Inflammatory macrophage treated with lipopolysaccharide for 4 hours (primary cell): ENCODE measurements around the gene ARMC9.
"Not testable (repeated sequence)": the region's sequence is repeated elsewhere in the genome, so short reads cannot be mapped to it uniquely, and the experiment has no call there.

ENCODE experiments used
- DNase-seq: peaks from one replicate; pipeline ENCODE4 v3.0.0-alpha.2; 2020

ARMC9 gene

DNA sequence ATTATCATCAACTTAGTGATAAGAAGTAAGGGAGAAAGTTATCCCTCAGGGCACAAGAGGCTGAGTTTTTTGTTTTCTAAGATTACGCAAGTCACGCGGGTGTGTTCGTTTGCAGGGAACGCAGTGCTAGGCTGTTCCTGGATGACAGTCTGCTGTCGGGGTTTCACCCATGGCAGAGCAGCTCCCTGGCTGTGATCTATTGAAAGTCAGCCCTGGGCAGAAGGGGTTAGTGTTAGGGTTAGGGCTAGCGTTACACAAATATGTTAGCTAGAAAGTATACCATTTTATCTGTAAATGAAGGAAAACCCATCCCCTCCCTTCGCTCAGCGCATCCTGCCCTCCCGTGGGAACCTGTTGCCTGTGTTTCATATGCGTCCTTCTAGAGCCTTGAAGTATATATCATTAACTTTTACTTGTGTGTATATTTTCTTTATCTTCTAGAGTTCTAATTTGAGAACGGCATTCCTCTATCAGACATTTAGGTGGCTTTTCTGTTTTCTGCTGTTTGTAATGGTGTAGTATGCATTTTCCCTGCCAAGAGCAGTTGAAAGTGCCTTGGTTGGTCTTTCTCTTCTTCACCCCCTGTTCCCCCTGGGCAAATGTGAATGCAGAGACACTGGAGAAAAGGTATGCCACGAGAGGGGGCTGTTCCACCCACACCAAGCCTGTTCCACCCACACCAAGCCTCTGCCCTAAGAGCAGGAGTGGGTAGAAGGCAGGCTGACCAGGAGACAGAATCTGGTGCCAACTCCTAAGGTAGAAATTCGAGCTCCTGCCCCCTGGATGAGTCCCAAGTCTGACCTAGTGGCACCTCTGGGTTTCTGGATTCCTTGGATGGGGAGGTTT lies 47.0 kb downstream of the ARMC9 start:
- peak; percentile 13 for DNase-seq

DNA sequence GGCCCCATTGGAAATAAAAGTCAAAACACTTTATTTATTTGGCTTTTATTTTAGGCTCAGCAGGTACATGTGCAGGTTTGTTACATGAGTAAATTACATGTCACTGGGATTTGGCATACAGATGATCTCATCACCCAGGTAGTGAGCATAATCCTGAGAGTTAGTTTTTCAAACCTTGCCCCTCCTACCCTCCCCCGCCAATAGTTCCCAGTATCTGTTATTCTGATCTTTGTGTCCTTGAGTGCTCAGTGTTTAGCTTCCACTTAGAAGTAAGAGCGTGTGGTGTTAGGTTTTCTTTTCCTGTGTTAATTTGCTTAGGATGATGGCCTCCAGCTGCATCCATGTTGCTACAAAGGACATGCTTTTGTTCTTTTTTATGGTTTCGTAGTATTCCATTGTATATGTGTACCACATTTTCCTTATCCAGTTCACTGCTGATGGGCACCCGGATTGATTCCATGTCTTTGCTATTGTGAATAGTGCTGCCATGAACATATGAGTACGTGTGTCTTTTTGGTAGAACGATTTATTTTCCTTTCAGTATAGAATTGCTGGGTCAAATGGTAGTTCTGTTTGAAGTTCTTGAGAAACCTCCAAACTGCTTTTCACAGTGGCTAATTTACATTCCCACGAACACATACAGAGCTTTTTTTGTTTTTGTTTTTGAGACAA lies 47.9 kb downstream of the ARMC9 start:
- no peak for DNase-seq

DNA sequence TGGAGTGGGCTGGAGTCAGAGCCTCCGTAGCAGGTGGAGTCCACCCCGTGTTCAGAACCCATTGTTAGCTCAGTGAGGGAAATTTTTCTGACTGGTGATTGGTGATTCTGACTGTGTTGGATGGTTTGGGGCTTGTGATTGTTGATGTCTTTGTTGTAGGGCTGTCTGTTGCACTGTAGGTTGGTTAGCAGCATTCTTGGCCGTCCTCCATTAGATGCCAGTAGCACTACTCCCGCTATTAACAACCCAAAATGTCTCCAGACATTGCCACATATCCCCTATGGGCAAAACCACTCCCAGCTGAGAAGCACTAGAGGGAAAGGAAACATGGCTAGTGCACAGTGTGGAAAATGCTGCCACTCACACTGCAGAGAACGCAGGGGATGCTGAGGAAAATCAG lies 51.7 kb downstream of the ARMC9 start:
- DNase-seq: no peak

DNA sequence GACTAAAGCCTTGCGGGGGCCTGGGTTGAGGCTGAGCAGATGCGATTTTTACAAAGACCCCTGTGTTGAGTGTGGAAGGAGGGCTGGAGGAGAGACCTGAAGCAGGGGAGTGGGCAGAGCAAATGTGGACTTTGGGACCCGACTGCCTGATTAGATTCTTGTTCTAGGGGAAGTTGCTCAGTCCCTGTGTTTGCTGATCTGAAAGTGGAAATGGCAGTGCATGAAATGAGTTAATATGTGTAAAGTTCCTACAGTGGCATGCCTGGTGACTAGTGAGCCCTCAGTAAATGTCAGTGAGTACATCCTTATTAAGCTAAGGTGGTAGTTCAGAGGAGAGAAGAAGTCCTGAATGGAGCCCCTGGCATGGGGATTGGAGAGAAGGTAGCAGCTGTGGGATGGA lies 52.3 kb downstream of the ARMC9 start:
- DNase-seq: peak; percentile 35

DNA sequence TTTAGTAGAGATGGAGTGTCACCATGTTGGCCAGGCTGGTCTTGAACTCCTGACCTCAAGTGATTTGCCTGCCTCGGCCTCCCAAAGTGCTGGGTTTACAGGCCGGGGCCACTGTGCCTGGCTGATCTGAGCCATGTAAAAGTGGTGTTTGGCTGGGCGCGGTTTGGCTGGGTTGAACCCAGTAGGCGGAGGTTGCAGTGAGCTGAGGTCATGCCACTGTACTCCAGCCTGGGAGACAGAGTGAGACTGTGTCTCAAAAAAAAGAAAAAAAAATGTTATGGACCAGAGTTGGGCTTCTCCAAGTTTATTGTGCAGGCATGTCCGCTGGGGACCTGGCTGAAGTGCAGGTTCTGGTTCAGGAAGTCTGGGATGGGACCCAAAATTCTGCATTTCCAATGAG lies 54.9 kb downstream of the ARMC9 start:
- not testable (repeated sequence) for DNase-seq

DNA sequence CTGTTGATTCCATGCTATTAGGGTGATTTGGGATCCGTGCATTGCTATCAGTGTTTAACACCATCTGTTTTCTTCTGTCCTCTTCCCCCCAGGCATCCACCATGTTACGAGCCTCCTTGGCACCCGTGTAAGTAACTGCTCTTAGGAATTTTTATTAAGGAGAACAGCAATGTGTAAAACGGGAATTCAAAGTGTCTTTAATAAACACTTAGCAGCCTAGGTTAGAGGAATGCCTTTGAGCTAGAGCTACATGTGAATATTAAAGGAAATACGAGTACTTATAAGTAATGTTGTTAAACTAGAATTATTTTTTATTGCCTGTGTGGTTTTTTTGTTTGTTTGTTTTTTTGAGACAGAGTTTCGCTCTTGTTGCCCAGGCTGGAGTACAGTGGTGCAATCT lies 58.1 kb downstream of the ARMC9 start:
- DNase-seq: no peak

DNA sequence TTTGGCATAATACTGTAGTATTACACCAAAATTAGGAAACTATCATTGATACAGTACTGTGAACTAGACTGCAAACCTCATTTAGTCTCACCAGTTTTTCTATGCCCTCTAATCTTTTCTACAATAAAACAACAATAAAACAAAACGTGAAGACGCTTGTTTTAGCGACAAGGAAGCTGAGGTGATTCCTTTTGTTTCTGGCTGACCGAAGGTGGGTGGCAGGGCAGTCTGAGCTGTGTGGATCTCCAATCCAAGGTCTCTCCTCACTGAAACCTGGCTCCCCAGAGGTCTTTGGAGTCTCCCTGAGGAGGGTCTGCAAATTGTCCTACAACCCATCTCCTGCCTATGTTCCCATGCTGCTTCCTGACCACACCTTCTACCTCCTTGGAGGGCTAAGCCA lies 59.3 kb downstream of the ARMC9 start:
- no peak for DNase-seq

DNA sequence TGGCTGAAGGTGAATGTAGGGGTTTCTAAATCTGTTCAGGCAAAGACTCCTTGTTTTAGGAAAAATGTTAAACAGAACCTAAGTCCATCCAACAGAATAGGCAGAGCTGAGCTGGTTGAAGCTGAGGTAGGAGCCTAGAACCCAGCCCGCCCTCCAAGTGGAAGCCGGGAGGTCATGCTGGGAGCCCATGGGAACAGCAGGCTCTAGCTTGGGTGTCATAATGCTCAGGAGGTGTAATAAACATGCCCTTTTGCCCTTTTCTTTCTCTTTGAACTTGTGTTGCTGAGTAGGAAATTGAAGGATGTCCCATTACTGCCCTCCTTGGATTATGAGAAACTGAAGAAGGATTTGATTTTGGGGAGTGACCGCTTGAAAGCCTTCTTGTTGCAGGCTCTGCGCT lies 60.3 kb downstream of the ARMC9 start:
- no peak for DNase-seq

DNA sequence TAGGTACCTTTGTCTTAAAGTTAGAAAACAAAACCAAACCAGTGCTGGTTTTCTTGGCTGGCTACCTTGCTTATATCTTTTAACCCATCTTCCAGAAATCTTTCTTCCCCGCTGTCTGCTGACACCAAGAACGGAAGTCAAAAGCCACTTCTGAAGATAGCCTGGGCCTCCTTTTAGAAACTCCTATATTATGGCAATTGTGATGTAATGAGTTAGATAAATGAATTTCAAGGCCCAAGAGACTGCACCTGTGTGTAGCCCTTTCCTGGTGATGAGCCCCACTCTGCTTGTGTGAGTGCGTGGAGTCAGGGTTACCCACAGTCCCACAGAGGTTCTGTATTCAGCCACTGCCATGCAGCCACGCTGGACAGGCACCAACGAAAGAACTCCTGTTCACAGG lies 60.7 kb downstream of the ARMC9 start:
- DNase-seq: no peak

DNA sequence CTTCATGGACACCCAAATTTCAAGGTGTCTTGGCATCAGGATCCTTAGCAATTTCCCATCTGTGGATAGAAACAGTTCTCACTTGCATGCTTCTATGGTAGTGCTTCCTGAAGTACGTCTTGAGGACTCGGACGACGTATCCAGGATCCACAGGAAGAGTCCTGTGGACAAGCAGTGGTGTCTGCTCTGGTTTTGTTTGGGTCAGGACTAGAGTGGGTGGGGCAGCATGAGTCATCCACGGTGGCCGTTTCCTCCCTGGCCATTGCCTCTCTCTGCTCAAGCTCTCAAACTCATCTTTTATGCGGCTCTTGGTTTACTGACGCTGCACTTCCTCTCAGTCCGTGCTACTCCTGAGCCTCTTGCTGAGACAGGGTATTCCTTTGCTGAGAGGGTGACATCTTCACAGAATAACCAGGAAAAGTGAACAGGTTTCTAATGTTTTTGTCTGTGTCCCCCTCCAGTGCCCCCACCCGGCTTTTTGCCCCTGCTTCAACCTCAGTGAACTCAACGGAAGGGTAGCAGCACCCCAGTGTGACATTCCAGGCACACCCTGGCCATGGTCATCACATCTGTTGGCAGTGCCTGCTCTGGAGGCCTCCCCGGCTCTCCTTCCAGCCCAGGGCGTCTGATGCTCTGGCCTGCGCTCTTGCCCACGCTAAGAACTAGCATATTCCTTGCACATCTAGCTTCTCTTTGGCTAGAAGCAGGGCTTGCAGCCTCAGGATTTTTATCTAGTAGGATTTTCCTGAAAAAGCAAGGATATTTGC lies 62.2 kb downstream of the ARMC9 start:
- DNase-seq: peak; percentile 15

DNA sequence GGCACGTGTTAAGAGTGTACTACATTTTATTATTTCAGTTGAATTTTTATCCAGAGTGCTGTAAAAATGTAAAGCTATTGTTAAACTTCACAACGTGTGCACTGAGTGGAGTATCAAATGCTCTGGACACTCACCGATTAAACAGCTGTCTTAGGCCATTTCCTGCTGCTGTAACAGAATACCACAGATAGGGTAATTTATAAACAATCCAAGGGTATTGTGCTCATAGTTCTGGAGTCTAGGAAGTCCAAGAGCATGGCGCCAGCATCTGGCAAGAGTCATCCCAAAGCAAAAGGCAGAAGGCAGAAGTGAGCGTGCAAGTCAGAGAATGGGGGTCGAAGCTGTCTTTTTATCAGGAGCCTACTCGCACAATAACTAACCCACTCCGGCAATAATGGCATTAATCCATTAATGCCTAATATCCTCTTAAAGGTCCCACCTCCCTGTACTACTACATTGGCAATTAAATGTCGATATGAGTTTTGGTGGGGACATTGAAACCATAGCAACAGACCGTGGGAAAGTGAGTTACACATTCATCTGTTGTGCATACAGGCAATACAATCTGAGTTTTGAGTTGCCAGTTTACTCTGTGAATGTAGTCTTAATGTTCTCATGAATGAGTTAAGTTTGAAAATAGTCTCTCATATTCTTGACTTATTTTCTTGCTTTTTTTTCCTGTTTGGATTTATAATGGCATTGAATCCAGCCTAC lies 64.8 kb downstream of the ARMC9 start:
- no peak for DNase-seq

DNA sequence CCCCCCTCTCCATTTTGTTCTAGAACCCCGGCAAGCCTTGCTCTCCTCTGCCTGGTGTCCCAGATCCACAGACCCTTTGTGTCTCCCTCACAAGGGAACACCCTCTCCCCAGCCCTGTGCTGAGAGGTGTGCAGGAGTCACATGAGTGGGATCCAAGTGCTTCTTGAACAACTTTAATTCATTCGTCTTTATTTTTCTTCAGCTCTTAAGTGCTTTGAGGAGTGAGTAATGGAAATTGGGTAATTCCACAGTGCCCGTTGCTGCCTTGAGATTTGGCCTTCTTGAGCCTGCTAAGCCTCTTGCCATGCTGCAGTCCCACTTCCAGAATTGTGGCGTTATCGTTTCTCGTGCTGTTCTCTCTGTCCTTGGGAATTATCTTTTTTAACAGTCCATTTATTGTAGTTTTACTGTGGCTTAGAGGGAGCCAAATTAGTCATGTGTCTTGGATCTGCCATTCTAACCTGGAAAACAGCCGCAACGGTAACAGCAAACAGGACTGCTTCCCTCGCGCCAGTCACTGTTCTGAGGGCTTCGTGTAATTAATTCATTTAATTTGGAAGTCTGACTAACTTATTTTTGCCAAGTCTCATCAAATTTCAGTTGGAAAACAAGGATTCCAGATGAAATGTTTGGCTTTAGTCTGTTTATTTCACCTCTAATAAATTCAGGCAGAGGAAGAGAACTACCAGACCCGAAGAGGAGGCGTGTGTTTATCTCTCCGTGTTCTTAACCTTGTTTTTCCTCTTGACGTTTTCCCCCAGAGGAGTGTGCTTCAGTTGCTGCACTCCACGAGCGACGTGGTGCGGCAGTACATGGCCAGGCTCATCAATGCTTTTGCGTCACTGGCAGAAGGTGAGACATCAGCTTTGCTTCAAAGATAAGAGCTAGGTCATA lies 72.0 kb downstream of the ARMC9 start:
- no peak for DNase-seq

DNA sequence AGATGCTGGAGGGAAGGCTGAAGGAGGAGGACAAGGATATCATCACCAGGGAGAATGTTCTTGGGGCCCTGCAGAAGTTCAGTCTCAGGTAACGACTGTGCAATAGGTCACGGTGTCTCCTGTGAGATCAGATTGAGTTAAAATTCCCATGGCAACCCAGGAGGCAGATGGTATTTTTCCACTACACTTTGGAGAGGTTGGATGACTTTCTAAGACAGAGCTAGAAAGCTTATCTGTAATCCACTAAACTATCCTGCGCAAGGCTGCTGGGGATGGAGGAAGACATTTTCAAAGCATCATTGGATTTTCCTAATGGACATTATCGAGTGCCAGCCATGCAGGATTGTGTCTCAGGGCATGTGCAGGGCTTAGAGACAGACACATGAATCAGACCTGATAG lies 74.6 kb downstream of the ARMC9 start:
- no peak for DNase-seq

DNA sequence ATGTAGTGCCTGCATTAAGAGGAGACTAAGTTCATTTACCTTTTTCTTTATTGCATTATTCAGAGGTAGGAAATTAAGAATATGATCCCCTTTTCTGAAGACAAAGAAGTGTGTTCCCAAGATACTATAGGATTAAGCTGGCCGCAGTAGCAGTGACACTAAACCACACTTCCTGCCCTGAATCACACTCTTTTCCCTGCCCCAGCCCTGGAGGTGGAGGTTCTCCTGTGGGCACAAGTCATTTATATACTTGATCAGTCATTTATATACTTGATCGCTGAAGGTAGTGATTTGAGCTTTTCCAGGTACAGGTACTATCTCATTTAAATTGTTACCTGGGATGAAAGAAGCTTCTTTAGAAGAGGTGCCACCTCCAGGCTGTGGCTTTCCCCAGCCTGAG lies 78.6 kb downstream of the ARMC9 start:
- DNase-seq: no peak

DNA sequence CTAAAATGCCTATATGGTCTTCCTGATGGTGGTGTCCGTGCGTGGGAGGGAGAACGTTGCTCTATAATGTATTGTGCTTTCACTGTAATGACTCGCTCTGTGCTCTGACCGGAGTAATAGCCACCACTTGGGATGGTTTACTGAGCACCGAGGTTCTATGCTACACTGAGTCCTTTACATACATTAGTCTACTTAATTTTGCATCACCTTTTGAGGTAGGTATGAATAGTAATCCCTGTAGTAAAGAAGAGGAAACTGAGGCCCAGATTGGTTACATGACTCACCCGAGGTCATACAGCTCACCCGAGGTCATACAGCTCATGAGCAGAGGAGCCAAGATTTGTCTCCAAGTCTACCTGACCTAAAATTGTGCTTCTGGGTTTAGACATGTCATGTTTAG lies 79.5 kb downstream of the ARMC9 start:
- no peak for DNase-seq

DNA sequence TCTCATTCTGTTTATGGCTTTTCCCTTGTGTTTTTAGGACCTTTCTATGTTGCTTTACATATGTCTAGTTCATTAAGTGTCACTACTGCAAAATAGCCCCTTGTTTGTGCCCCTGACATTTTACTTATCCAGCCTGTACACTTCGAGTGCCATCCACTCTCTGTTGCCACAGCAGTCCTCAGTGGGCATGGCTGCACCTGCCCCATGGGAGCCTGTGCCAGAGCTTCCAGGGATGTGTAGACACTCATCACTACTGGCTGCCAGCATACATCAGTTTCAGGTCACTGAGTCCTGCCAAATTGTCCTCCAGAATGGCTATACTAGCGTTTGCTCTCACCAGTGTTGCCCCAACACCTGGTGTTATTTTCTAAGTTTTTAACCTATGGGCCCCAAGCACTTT lies 80.4 kb downstream of the ARMC9 start:
- DNase-seq: no peak

DNA sequence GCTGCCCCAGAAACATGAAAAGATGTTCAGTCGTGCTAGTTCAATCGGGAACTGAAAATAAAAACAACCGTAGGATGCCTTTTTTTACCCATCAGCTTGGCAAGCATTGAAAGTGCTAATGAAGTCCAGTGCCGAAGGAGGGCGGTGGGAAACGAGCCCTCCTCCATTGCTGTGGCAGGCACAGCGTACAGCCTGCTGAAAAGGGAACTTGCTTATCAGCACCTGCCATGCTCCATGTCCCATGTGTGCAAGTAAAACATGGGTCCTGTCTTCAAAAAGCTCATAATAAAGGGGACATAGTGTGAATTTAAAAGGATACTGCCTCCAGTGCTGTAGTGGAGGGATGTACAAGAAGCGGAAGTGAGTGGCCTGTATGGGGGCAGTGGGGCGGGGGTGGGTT lies 82.4 kb downstream of the ARMC9 start:
- no peak for DNase-seq

DNA sequence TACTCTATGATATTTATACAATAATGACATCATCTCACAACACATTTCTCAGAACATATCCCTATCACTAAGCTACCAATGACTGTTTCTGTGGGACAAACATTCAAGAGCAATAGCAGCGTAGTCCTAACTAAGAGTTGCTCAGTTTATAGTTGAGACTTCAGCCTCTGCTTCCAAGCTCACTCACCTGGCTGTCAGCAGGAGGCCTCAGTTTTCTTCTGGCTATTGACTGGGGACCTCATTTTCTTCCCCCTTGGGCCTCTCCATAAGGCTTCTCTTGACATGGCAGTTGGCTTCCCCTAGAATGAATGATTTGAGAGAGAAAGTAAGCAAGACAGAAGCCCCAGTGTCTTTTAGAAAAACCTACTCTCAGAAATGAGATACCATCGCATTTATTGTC lies 85.9 kb downstream of the ARMC9 start:
- no peak for DNase-seq

DNA sequence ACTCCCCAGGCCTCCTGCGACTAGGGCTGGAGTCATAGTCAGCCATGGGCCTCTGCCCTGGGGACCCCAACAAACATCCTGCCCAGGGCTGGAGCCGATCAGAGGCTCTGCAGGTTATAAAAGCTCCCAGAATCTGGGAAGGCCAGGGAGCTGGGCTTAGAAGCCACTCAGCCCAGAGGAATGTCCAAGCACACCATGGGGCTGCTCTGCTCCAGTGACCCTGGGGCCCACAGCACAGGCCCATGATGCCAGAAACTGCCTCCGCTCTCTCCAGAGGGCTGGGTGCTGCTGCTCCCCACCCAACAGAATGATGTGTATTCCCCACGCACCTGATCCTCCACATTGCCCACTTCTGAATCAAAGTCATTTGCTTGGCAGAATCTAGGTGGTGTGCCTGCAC lies 88.5 kb downstream of the ARMC9 start:
- DNase-seq: no peak

DNA sequence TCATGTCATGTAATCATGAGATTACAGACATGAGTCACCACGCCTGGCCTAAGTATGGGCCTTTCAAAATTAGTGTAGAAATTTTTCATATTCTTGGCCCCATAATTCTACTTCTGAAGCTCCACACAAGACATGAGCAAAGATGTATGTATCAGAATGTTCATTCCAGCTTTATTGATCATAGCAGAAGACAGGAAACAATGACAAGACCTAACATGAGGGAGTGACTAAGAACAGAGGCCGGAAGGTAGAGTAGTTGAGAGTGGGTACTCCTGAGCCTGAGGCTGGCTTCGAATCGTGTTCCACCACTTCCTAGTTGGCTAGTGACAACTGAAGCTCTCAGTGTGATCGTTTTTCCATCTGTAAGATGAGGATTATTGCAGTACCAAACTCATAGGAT lies 89.3 kb downstream of the ARMC9 start:
- no peak for DNase-seq

DNA sequence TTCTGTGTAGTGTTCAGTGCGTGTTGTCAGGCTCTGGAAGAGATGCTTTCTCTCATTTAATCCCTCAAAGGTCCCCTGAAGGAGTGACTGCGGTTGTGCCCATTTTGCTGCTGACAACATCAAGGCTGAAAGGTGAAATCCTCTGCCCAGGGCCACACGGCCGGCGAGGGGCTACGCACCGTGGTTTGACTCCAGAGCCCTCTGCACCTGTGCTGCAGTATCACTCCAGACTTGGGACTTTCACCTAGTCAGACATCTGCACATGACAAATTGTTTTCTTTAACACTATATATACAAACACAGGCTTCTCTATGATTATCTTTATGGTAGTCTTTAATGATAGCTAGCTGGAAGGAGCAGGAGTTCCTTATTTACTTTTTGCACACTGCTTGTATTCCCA lies 90.2 kb downstream of the ARMC9 start:
- DNase-seq: no peak

DNA sequence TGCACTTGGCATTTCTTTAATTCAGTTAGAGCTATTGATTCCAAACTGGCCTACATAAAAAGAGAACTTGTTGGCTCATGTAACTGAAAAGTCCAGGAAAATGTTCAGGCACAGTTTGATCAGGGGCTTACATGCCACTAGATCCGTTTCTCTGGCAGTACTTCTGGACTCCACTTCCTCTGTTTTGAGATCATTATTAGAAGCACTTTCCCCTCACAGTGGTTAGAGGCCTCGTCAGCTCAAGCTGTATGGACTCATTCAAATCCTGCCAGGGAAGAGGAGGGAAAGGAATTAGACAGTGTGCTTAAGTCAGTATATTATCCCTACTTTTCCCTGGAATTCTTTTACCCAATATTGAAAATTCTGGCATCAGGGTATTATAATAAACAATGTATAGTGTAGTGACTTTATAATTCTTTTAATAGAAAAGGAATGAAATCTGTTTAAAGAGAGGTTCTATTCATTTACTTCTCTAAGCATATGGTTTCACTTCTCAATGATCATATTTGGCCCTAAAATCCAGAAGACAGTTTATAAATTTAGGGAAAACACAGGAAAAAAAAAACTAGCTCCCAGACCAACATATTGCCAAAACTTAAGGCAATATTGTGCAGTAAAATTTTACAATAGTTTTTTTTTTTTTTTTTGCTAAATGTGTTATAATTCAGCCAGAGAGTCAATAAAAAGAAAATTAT lies 92.0 kb downstream of the ARMC9 start:
- DNase-seq: peak; percentile 23
